LNCaP clone FGC (cell line): ENCODE measurements around the gene ADORA3.

Experiments used
- DNase-seq: peaks from one replicate; pipeline ENCODE4 v3.0.0-alpha.2; 2011; ENCODE audit warnings: low read depth
- H3K4me3 ChIP-seq: 2 replicates; pipeline ENCODE4 v1.5.1; 2011; ENCODE audit warnings: mild to moderate bottlenecking, low read depth, low read length, control low read depth
- CTCF ChIP-seq: IDR thresholded peaks from 2 replicates; pipeline ENCODE4 v1.5.1; 2012; ENCODE audit warnings: mild to moderate bottlenecking; ENCODE audit not compliant: control insufficient read depth, insufficient read depth; ENCODE audit errors: extremely low read depth

ADORA3 gene

DNA sequence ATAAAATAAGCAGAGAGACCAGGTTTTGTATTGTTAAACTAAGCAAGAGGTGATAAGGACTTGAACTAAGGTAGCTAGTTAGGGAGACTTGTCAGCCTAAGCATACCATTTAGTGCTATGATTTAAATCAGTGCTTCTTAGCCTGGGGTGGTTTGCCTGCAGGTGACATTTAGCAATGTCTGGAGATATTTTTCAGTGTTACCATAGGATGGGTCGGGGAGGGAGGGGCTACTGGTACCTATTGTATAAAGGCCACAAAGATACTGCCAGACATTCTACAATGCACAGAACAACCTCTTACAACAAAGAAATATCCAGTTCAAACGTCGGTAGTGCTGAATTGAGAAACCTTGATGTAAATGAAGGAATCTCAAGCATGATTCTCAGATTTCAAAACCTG lies 50.9 kb downstream of the ADORA3 start:
- DNase-seq: no peak
- TF ChIP-seq CTCF: no peak
- no peak overlapping the region for H3K4me3 ChIP-seq

- no peak for DNase-seq
- peak overlapping the region; percentile 83 for H3K4me3 ChIP-seq
- no peak for TF ChIP-seq CTCF
These were observed 53.2 kb downstream of the ADORA3 start for GRCh38 chr1:111450185-111450584.

- H3K4me3 ChIP-seq: peak overlapping the region; percentile 83
- DNase-seq: no peak
- no peak for TF ChIP-seq CTCF
These were observed 53.8 kb downstream of the ADORA3 start for GRCh38 chr1:111449703-111450017.
